ENCODE measurements around the gene YES1.
"Not testable (repeated sequence)": the region's sequence is repeated elsewhere in the genome, so short reads cannot be mapped to it uniquely, and the experiment has no call there.

Gene YES1

DNA sequence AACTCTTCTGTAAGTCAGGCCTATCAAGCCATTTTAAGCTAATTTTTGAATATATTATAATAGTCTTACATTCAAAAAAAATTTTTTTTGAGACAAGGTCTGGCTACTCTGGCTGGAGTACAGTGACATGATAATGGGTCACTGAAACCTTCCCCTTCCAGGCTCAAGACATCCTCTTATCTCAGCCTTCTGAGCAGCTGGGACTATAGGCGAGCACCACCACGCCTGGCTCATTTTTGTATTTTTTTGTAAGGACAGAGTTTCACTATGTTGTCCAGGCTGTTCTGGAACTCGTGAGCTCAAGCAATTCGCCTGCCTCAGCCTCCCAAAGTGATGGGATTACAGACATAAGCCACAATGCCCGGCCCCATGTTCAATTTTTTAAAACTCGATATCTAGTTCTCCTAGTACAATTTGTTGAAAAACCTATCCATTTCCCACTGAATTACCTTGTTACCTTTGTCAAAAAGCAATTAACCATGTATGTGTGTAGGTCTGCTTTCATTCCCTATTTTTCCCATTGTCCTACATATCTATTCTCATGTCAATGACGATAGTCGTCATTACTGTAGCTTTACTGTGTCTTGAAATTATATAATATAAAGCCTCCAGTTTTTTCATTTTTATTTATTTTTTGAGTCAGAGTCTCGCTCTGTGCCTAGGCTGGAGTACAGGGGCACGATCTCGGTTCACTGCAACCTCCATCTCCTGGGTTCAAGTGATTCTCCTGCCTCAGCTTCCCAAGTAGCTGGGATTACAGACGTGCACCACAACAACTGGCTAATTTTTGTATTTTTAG is 44.8 kb downstream of the YES1 start:
- no peaks in the 10 kb centered on the region for H3K4me1 ChIP-seq (ENCODE audit: control insufficient read depth in 2 of 2, insufficient read depth in 1 of 2, low read depth in 1 of 2, low read length in 2 of 2)
- no peak overlapping the region for H3K9ac ChIP-seq (ENCODE audit: low read depth, low read length, poor library complexity)
- no peak overlapping the region for H2BK5ac ChIP-seq (ENCODE audit: low read length)
- H3K79me1 ChIP-seq (ENCODE audit: low read depth, low read length): peaks cover 3% of the 10 kb centered on the region
- H3K4ac ChIP-seq (ENCODE audit: low read length): no peak overlapping the region
- H4K8ac ChIP-seq (ENCODE audit: low read depth, low read length): no peak overlapping the region
- H3K27me3 ChIP-seq (ENCODE audit: control insufficient read depth in 3 of 3, insufficient read depth in 3 of 3, low read depth in 1 of 3, low read length in 3 of 3): no peaks in the 10 kb centered on the region
- no peak overlapping the region for H3K4me3 ChIP-seq (ENCODE audit: low read length in 2 of 2)
- no peak overlapping the region for H3K4me2 ChIP-seq (ENCODE audit: insufficient read depth, low read length, poor library complexity, severe bottlenecking)
- H4K91ac ChIP-seq (ENCODE audit: low read depth, low read length, poor library complexity): no peak overlapping the region
- no peak overlapping the region for H3K18ac ChIP-seq (ENCODE audit: low read length)
- H3K36me3 ChIP-seq (replicated peaks in 1 of 2; ENCODE audit: control insufficient read depth in 2 of 2, insufficient read depth in 2 of 2, low read length in 2 of 2): peaks cover 0 to 2% of the 10 kb centered on the region in 2 donors
- H2BK12ac ChIP-seq (ENCODE audit: low read length): no peak overlapping the region
- DNase-seq (ENCODE audit: low spot score): no peak
- H2BK120ac ChIP-seq (ENCODE audit: low read depth, low read length): no peak overlapping the region
- no peak overlapping the region for H3K23ac ChIP-seq (ENCODE audit: low read depth, low read length, poor library complexity)
- H3K27ac ChIP-seq (replicated peaks; ENCODE audit: low read length): no peak overlapping the region
- WGBS, 2 donors (ENCODE audit: extremely low coverage in 2 of 2, insufficient read length in 2 of 2, insufficient replicate concordance in 1 of 2): no CpG with 5 or more reads among the region's 12 CpGs
- no peak overlapping the region for H2AFZ ChIP-seq (ENCODE audit: low read length)
- H2AK5ac ChIP-seq (ENCODE audit: low read depth, low read length): no peak overlapping the region
- no peak overlapping the region for H2BK15ac ChIP-seq (ENCODE audit: low read length)
- H3K9me3 ChIP-seq (replicated peaks in 1 of 2; ENCODE audit: control insufficient read depth in 2 of 2, insufficient read depth in 1 of 2, low read depth in 1 of 2, low read length in 2 of 2): no peaks in the 10 kb centered on the region
- no peak overlapping the region for H3K14ac ChIP-seq (ENCODE audit: low read length)

GRCh38 chr18:766550-766860 is 45.5 kb downstream of the YES1 start:
- Histone ChIP-seq H3K4me3 (ENCODE audit: low read length in 2 of 2) (no peak overlapping the region), H3K18ac (ENCODE audit: low read length) (no peak overlapping the region), H2BK15ac (ENCODE audit: low read length) (no peak overlapping the region), H3K9ac (ENCODE audit: low read depth, low read length, poor library complexity) (no peak overlapping the region), H2AK5ac (ENCODE audit: low read depth, low read length) (no peak overlapping the region), H4K91ac (ENCODE audit: low read depth, low read length, poor library complexity) (no peak overlapping the region), H3K14ac (ENCODE audit: low read length) (no peak overlapping the region), H4K8ac (ENCODE audit: low read depth, low read length) (no peak overlapping the region), H2AFZ (ENCODE audit: low read length) (no peak overlapping the region), H3K79me1 (ENCODE audit: low read depth, low read length) (peaks cover 3% of the 10 kb centered on the region), H3K27ac (replicated peaks; ENCODE audit: low read length) (no peak overlapping the region), H2BK5ac (ENCODE audit: low read length) (no peak overlapping the region), H2BK120ac (ENCODE audit: low read depth, low read length) (no peak overlapping the region), H2BK12ac (ENCODE audit: low read length) (no peak overlapping the region), H3K27me3 (ENCODE audit: control insufficient read depth in 3 of 3, insufficient read depth in 3 of 3, low read depth in 1 of 3, low read length in 3 of 3) (no peaks in the 10 kb centered on the region), H3K9me3 (replicated peaks in 1 of 2; ENCODE audit: control insufficient read depth in 2 of 2, insufficient read depth in 1 of 2, low read depth in 1 of 2, low read length in 2 of 2) (no peaks in the 10 kb centered on the region), H3K4me1 (ENCODE audit: control insufficient read depth in 2 of 2, insufficient read depth in 1 of 2, low read depth in 1 of 2, low read length in 2 of 2) (no peaks in the 10 kb centered on the region), H3K23ac (ENCODE audit: low read depth, low read length, poor library complexity) (no peak overlapping the region), H3K4me2 (ENCODE audit: insufficient read depth, low read length, poor library complexity, severe bottlenecking) (no peak overlapping the region), H3K4ac (ENCODE audit: low read length) (no peak overlapping the region), H3K36me3 (replicated peaks in 1 of 2; ENCODE audit: control insufficient read depth in 2 of 2, insufficient read depth in 2 of 2, low read length in 2 of 2) (peaks cover 0 to 2% of the 10 kb centered on the region in 2 donors)
- WGBS, 2 donors (ENCODE audit: extremely low coverage in 2 of 2, insufficient read length in 2 of 2, insufficient replicate concordance in 1 of 2): no CpG with 5 or more reads among the region's 1 CpG
- no peak for DNase-seq (ENCODE audit: low spot score)

- no peak overlapping the region for H3K4me3 ChIP-seq (ENCODE audit: low read length in 2 of 2)
- no peak overlapping the region for H3K9ac ChIP-seq (ENCODE audit: low read depth, low read length, poor library complexity)
- no peak overlapping the region for H2BK5ac ChIP-seq (ENCODE audit: low read length)
- H4K8ac ChIP-seq (ENCODE audit: low read depth, low read length): no peak overlapping the region
- no peak for DNase-seq (ENCODE audit: low spot score)
- no peaks in the 10 kb centered on the region for H3K9me3 ChIP-seq (replicated peaks in 1 of 2; ENCODE audit: control insufficient read depth in 2 of 2, insufficient read depth in 1 of 2, low read depth in 1 of 2, low read length in 2 of 2)
- H3K14ac ChIP-seq (ENCODE audit: low read length): no peak overlapping the region
- H3K27ac ChIP-seq (replicated peaks; ENCODE audit: low read length): no peak overlapping the region
- no peaks in the 10 kb centered on the region for H3K4me1 ChIP-seq (ENCODE audit: control insufficient read depth in 2 of 2, insufficient read depth in 1 of 2, low read depth in 1 of 2, low read length in 2 of 2)
- no peak overlapping the region for H2AK5ac ChIP-seq (ENCODE audit: low read depth, low read length)
- no peak overlapping the region for H4K91ac ChIP-seq (ENCODE audit: low read depth, low read length, poor library complexity)
- H2BK120ac ChIP-seq (ENCODE audit: low read depth, low read length): no peak overlapping the region
- no peak overlapping the region for H3K4me2 ChIP-seq (ENCODE audit: insufficient read depth, low read length, poor library complexity, severe bottlenecking)
- H3K36me3 ChIP-seq (replicated peaks in 1 of 2; ENCODE audit: control insufficient read depth in 2 of 2, insufficient read depth in 2 of 2, low read length in 2 of 2): peaks cover 0 to 2% of the 10 kb centered on the region in 2 donors
- no peak overlapping the region for H2AFZ ChIP-seq (ENCODE audit: low read length)
- no peak overlapping the region for H3K23ac ChIP-seq (ENCODE audit: low read depth, low read length, poor library complexity)
- H3K18ac ChIP-seq (ENCODE audit: low read length): no peak overlapping the region
- no peak overlapping the region for H3K4ac ChIP-seq (ENCODE audit: low read length)
- H2BK15ac ChIP-seq (ENCODE audit: low read length): no peak overlapping the region
- peaks cover 3% of the 10 kb centered on the region for H3K79me1 ChIP-seq (ENCODE audit: low read depth, low read length)
- WGBS, 2 donors (ENCODE audit: extremely low coverage in 2 of 2, insufficient read length in 2 of 2, insufficient replicate concordance in 1 of 2): no CpG with 5 or more reads among the region's 7 CpGs
- H3K27me3 ChIP-seq (ENCODE audit: control insufficient read depth in 3 of 3, insufficient read depth in 3 of 3, low read depth in 1 of 3, low read length in 3 of 3): no peaks in the 10 kb centered on the region
- no peak overlapping the region for H2BK12ac ChIP-seq (ENCODE audit: low read length)
Observed at GRCh38 chr18:765764-766549, 46.1 kb downstream of the YES1 start.

DNA sequence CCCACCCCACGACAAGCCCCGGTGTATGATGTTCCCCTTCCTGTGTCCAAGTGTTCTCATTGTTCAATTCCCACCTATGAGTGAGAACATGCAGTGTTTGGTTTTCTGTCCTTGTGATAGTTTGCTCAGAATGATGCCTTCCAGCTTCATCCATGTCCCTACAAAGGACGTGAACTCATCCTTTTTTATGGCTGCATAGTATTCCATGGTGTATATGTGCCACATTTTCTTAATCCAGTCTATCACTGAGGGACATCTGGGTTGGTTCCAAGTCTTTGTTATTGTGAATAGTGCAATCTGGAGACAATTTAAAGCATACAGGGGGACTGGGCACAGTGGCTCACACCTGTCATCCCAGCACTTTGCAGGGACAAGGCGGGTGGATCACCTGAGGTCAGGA is 52.2 kb downstream of the YES1 start:
- not testable (repeated sequence) for H3K27ac ChIP-seq (replicated peaks; ENCODE audit: low read length); H3K14ac ChIP-seq (ENCODE audit: low read length); DNase-seq (ENCODE audit: low spot score); H3K4me2 ChIP-seq (ENCODE audit: insufficient read depth, low read length, poor library complexity, severe bottlenecking); H2BK5ac ChIP-seq (ENCODE audit: low read length); H3K4me1 ChIP-seq (ENCODE audit: control insufficient read depth in 2 of 2, insufficient read depth in 1 of 2, low read depth in 1 of 2, low read length in 2 of 2); H3K27me3 ChIP-seq (ENCODE audit: control insufficient read depth in 3 of 3, insufficient read depth in 3 of 3, low read depth in 1 of 3, low read length in 3 of 3); H2AFZ ChIP-seq (ENCODE audit: low read length); H3K79me1 ChIP-seq (ENCODE audit: low read depth, low read length); H4K91ac ChIP-seq (ENCODE audit: low read depth, low read length, poor library complexity); H3K23ac ChIP-seq (ENCODE audit: low read depth, low read length, poor library complexity); H2BK15ac ChIP-seq (ENCODE audit: low read length); H3K18ac ChIP-seq (ENCODE audit: low read length); H2BK120ac ChIP-seq (ENCODE audit: low read depth, low read length); H2BK12ac ChIP-seq (ENCODE audit: low read length); H3K9me3 ChIP-seq (replicated peaks in 1 of 2; ENCODE audit: control insufficient read depth in 2 of 2, insufficient read depth in 1 of 2, low read depth in 1 of 2, low read length in 2 of 2); H4K8ac ChIP-seq (ENCODE audit: low read depth, low read length); H3K4me3 ChIP-seq (ENCODE audit: low read length in 2 of 2); H2AK5ac ChIP-seq (ENCODE audit: low read depth, low read length); H3K9ac ChIP-seq (ENCODE audit: low read depth, low read length, poor library complexity); H3K4ac ChIP-seq (ENCODE audit: low read length)
- WGBS, 2 donors (ENCODE audit: extremely low coverage in 2 of 2, insufficient read length in 2 of 2, insufficient replicate concordance in 1 of 2): no CpG with 5 or more reads among the region's 4 CpGs
- H3K36me3 ChIP-seq (replicated peaks in 1 of 2; ENCODE audit: control insufficient read depth in 2 of 2, insufficient read depth in 2 of 2, low read length in 2 of 2): peaks cover 2 to 14% of the 10 kb centered on the region in 2 donors

All from neuronal stem cell (in vitro differentiated cells).